Stimulated activated naive CD8-positive, alpha-beta T cell treated with anti-CD3 and anti-CD28 coated beads, Interleukin-15, Interleukin-2, amounts not matched to agents 100 ng/mL and 50 ng/mL, for 24 hours (primary cell): Measurements from ENCODE around the gene PEX11B.
A peak's percentile ranks its signal among the peaks of the same experiment; 100 is the strongest.

Source experiments
- H3K27ac Mint-ChIP-seq: one replicate; pipeline ENCODE4 v1.8.0; 2021; ENCODE audit warnings: mild to moderate bottlenecking, mixed read lengths
- H3K27me3 Mint-ChIP-seq: one replicate; pipeline ENCODE4 v1.8.0; 2021; ENCODE audit warnings: mixed read lengths
- H3K36me3 Mint-ChIP-seq: one replicate; pipeline ENCODE4 v1.8.0; 2021; ENCODE audit warnings: low read depth, mixed read lengths
- H3K4me1 Mint-ChIP-seq: one replicate; pipeline ENCODE4 v1.8.0; 2021; ENCODE audit warnings: low read depth, mixed read lengths
- H3K4me3 Mint-ChIP-seq: one replicate; pipeline ENCODE4 v1.8.0; 2021; ENCODE audit warnings: mild to moderate bottlenecking, mixed read lengths
- H3K9me3 Mint-ChIP-seq: one replicate; pipeline ENCODE4 v1.8.0; 2021; ENCODE audit warnings: mixed read lengths

PEX11B gene

DNA sequence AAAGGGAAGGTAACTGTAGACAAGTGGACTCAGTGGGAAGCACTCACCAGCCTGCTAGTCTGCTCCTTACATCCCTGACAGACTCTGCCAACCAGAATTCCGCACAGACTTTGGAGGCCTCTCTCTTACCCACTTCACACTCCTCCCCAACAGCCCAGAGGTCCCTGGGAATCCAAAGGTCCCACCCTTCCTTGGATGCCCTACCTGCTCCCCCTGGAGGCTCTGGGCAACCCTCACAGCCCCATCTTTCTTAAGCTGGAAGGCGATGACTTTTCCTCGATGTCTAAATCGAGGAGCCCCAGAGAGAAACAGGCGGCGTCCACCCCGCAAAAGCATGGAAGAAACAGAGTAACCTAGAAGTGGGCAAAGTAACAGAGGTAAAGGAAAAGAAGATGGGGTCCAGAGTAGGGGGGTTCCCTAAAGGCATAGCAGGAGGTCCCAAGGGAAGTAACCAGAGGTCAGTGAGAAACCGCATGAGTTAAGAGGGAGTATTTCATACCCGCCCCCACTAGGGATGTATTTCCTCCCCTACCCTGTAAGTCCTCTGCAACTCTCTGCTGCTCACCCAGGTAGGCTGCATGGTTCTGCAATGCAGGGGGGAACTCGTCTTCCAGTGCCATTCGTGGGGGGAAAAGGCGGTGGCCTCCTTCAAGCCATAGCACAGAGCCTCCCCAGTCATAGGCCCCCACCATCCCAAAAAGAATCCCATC is 17.1 kb downstream of the PEX11B start:
- Mint-ChIP-seq H3K9me3 (no peaks in the 10 kb centered on the region), H3K4me3 (no peak overlapping the region), H3K36me3 (peaks cover 5% of the 10 kb centered on the region), H3K27me3 (no peaks in the 10 kb centered on the region), H3K27ac (no peak overlapping the region), H3K4me1 (no peaks in the 10 kb centered on the region)

DNA sequence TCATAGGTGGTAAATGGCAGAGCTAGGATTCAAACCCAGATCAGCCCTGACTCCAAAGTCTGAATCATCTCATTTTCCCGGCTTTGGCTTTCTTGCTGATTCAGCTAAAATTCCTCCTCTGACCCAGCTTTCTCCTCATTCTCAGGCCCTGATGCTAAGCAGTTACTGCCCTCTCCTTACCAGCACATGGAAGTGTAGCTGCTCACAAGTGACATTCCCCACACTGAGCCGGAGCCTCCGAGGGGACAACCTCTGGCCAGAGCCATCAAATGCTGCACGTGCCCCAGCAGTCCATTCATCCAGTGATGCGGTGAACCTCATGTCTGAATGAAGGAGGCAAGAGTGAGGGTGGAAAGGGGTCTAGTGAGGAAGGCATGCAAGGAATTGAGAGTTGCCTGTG is 19.8 kb downstream of the PEX11B start:
- Mint-ChIP-seq H3K27me3 (no peaks in the 10 kb centered on the region), H3K4me3 (no peak overlapping the region), H3K4me1 (no peaks in the 10 kb centered on the region), H3K27ac (no peak overlapping the region), H3K36me3 (peaks cover 5% of the 10 kb centered on the region), H3K9me3 (no peaks in the 10 kb centered on the region)

- Mint-ChIP-seq H3K4me3 (no peak overlapping the region), H3K27me3 (no peaks in the 10 kb centered on the region), H3K36me3 (peaks cover 5% of the 10 kb centered on the region), H3K27ac (no peak overlapping the region), H3K9me3 (no peaks in the 10 kb centered on the region), H3K4me1 (no peaks in the 10 kb centered on the region)
These were observed 20.5 kb downstream of the PEX11B start for GRCh38 chr1:145897969-145898368.

GRCh38 chr1:145895471-145895870 is 23.0 kb downstream of the PEX11B start:
- H3K27ac Mint-ChIP-seq = no peak overlapping the region
- H3K4me1 Mint-ChIP-seq = no peaks in the 10 kb centered on the region
- peaks cover 5% of the 10 kb centered on the region for H3K36me3 Mint-ChIP-seq
- no peak overlapping the region for H3K4me3 Mint-ChIP-seq
- H3K9me3 Mint-ChIP-seq = no peaks in the 10 kb centered on the region
- H3K27me3 Mint-ChIP-seq = no peaks in the 10 kb centered on the region

DNA sequence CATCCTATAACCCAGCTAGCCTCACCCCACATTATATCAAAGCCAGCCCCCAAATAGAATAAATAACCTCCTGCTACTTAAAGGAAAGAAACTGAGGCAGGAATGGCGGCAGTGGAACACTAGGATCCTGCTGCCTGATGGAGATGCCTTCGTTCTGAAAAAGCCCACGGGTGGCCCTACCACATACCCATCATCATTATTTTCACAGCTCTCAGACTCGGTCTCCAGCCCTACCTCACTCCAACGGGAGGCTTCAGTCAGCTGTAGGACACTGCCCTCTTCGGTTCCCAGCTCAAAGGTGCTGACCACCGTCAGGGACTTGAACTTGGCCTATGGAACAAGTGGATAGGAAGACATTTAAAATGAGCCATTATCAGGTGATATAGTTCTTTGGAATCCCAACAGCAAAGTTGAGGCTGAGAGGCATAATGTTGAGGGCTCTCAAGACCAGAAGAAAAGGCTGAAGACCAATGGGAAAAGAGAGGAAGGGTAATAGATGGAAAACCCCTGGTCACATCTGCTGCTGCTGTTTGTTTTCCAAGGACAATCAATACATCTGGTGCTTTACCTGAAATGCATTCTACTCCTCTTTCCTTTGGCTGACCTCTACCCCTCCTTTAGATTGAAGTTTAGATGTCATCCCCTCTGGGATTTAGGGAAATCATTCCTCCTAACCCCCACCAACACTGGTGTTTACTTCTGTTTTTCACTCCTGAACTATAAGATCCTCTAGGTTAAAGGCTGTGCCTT is 25.0 kb downstream of the PEX11B start:
- Mint-ChIP-seq H3K27me3 (no peaks in the 10 kb centered on the region), H3K4me1 (no peaks in the 10 kb centered on the region), H3K27ac (no peak overlapping the region), H3K36me3 (peaks cover 5% of the 10 kb centered on the region), H3K4me3 (no peak overlapping the region), H3K9me3 (no peaks in the 10 kb centered on the region)

DNA sequence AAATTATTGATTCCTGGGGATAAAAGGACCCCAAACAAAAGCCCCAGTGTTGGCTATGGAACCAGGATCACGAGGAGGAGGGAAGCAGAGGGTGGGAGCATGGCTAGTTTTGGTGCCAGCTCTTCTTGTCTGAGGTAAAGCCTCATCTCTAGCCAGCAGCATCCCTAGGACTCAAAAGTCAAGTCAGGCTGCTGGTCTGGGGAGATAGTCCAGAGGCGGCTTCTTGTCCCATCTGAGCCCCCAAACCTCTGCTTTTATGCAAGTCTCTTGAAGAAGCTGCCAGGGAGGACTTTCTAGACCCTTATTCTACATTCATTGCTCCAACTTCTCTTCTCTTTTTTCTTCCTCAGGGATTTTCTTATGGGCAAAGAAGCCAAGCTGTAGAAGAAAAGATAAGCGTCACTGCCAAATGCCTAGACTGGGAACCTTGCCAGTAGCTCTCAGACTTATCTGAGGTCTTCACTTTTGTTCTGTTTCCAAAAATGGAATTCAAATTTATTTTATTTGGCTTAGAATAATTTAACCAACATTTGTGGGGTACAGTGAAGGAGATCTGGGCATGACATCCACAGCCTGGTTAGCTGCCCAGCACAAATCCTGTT is 25.9 kb downstream of the PEX11B start:
- Mint-ChIP-seq H3K27me3 (no peaks in the 10 kb centered on the region), H3K4me3 (no peak overlapping the region), H3K36me3 (peaks cover 2% of the 10 kb centered on the region), H3K9me3 (no peaks in the 10 kb centered on the region), H3K4me1 (no peaks in the 10 kb centered on the region), H3K27ac (no peak overlapping the region)

GRCh38 chr1:145891587-145892485 is 26.7 kb downstream of the PEX11B start:
- Mint-ChIP-seq H3K4me3 (no peak overlapping the region), H3K4me1 (peaks cover 1% of the 10 kb centered on the region), H3K36me3 (no peaks in the 10 kb centered on the region)

DNA sequence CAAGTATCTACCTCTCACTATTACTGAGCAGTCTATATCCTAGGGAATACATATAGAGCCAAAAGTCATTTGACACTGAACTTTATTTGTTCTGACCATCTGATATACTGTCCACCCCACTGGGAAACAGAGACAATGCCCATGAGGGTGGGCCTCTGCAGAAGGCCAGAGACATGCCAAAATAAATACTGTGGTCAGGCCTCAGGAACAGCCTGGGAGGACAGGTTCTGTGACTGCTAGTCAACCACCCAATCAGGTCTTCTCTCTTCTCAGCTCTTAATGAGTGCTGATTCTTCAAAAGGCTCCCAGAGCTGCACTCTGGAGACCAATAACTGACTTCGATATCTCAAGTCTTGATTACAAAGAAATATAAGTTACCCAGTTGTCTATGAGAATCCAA is 27.4 kb downstream of the PEX11B start:
- peaks cover 8% of the 10 kb centered on the region for H3K4me1 Mint-ChIP-seq

More at GRCh38 chr1:145891587-145892485, 26.7 kb downstream of the PEX11B start:
- Mint-ChIP-seq H3K9me3 (no peaks in the 10 kb centered on the region), H3K27me3 (no peaks in the 10 kb centered on the region), H3K27ac (no peak overlapping the region)

DNA sequence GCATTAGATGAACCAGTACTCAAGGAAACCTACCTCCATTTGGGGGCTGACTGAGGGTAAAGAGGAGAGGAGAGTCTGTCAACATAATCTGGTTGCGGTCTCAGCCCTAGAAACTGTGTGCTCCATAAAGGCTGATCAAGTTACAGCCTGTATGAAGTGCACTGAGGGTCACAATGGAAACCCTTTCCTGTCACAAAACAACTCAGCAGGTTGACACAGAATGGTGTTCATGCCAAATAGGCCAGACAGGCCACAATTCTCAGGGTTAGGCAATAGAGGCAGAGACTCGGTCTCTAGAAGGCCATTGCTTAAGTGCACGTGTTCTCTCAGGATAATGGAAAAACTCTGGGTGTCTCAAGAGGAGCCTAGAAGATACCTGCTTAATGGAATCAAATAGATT is 28.8 kb downstream of the PEX11B start:
- H3K36me3 Mint-ChIP-seq = no peaks in the 10 kb centered on the region
- no peak overlapping the region for H3K27ac Mint-ChIP-seq
- H3K4me3 Mint-ChIP-seq = no peak overlapping the region
- H3K4me1 Mint-ChIP-seq = peaks cover 18% of the 10 kb centered on the region
- no peaks in the 10 kb centered on the region for H3K9me3 Mint-ChIP-seq
- peaks cover 7% of the 10 kb centered on the region for H3K27me3 Mint-ChIP-seq

More for the DNA sequence above, 27.4 kb downstream of the PEX11B start:
- Mint-ChIP-seq H3K27ac (no peak overlapping the region), H3K27me3 (no peaks in the 10 kb centered on the region), H3K36me3 (no peaks in the 10 kb centered on the region), H3K4me3 (no peak overlapping the region), H3K9me3 (no peaks in the 10 kb centered on the region)

DNA sequence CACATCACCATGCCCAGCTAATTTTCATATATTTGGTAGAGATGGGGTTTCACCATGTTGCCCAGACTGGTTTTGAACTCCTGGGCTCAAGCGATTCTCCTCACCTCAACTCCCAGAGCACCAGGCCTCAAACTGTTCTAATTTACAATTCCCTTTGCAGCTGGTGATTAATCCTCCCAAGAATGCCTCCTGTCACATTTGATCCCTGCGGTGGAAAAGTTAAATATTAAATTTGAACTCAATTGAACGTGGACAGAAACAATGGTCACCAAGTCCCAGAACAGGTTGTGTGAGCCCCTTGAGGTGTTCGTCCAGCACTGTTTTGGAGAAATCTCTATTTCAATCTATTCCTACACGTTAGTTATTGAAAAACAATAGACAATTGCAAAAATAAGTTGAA is 30.9 kb downstream of the PEX11B start:
- Mint-ChIP-seq H3K9me3 (no peaks in the 10 kb centered on the region), H3K4me3 (no peak overlapping the region), H3K4me1 (peaks cover 19% of the 10 kb centered on the region)

GRCh38 chr1:145886816-145887215 is 31.7 kb downstream of the PEX11B start:
- Mint-ChIP-seq H3K27me3 (peaks cover 28% of the 10 kb centered on the region), H3K9me3 (no peaks in the 10 kb centered on the region), H3K27ac (no peak overlapping the region), H3K4me3 (no peak overlapping the region), H3K36me3 (no peaks in the 10 kb centered on the region), H3K4me1 (peaks cover 19% of the 10 kb centered on the region)

More for the DNA sequence above, 30.9 kb downstream of the PEX11B start:
- Mint-ChIP-seq H3K27ac (no peak overlapping the region), H3K27me3 (peaks cover 25% of the 10 kb centered on the region), H3K36me3 (no peaks in the 10 kb centered on the region)

GRCh38 chr1:145886390-145886789 is 32.1 kb downstream of the PEX11B start:
- no peak overlapping the region for H3K27ac Mint-ChIP-seq
- no peaks in the 10 kb centered on the region for H3K9me3 Mint-ChIP-seq
- no peaks in the 10 kb centered on the region for H3K36me3 Mint-ChIP-seq
- peak overlapping the region; percentile 81 for H3K4me3 Mint-ChIP-seq
- H3K27me3 Mint-ChIP-seq = peaks cover 28% of the 10 kb centered on the region
- peaks cover 19% of the 10 kb centered on the region for H3K4me1 Mint-ChIP-seq

DNA sequence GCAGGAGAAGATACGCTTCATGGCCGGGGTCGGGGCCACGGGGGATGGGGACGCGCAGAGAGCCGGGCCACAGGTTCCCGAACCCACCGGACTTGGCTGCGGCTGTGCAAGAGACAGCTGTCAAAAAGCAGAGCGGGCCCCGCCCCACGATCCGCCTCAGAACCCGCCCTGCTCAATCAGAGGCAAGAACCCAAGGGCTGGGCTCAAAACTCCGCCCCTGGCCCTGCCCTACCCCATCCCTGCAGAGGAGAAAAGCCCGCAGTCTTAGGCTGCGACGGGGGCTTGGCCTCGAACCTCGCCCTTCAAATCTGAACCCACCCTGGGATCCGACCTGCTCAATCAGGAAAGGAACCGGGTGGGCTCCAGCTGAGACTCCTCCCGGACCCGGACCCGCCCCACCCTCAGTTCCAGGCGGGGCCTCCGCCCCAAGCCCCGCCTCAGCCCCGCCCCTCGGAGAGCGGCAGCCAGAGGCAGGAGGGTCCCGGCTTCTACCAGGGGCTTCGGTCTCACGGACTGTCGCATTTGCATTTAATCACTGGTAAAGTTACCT is 32.7 kb downstream of the PEX11B start, which contains the start of gene ANKRD35:
Gene ANKRD35 (minus strand): TSS at position 129 of the 550 bp plus-strand sequence. CDS start 108 bp downstream, at position 21.
- Mint-ChIP-seq H3K36me3 (no peaks in the 10 kb centered on the region), H3K4me3 (peak within 1 kb of the TSS; percentile 81), H3K4me1 (peaks cover 19% of the 10 kb centered on the region), H3K27me3 (peaks cover 28% of the 10 kb centered on the region), H3K27ac (no peak within 1 kb of the TSS), H3K9me3 (no peaks in the 10 kb centered on the region)

- Mint-ChIP-seq H3K4me3 (peak overlapping the region; percentile 81), H3K27ac (no peak overlapping the region), H3K27me3 (peaks cover 28% of the 10 kb centered on the region), H3K9me3 (no peaks in the 10 kb centered on the region), H3K4me1 (peaks cover 19% of the 10 kb centered on the region), H3K36me3 (no peaks in the 10 kb centered on the region)
These were observed 33.8 kb downstream of the PEX11B start for GRCh38 chr1:145884675-145885074.
